A549 (cell line): ENCODE results near the gene FAM13A. TPM values are rescaled to one million over a fixed set of nuclear protein-coding genes. Genes with fewer than 3 reads are reported as not detected.

Experiments
- ATAC-seq, 2 experiments: fragments of 200-7000 bp in 1 of 2; fragments of >200 bp in 1 of 2; cut with Nextera tagmentation in 1 of 2; cut with Tn5 transposase in 1 of 2; 3 replicates each; pipeline versions ENCODE4 v1.8.0 to v1.9.1; 2018 to 2020; ENCODE audit warnings: mild to moderate bottlenecking in 1 of 2, moderate library complexity in 1 of 2
- CTCF ChIA-PET: fragments of 300-600 bp; sonication (Branson Sonifier 250); formaldehyde crosslinking; extraction: SDS; loops from one replicate; lab custom pipeline; 2021; ENCODE audit warnings: antibody characterized with exemption, inconsistent platforms; lab: Yijun Ruan, JAX
- POLR2A ChIA-PET: fragments of 350-600 bp; formaldehyde crosslinking; extraction: SDS; loops from one replicate; lab custom pipeline; 2021; ENCODE audit warnings: antibody characterized with exemption, inconsistent platforms; lab: Yijun Ruan, JAX
- DNase-seq, 2 experiments: peaks; one replicate each; pipeline versions ENCODE4 v3.0.0 to v3.0.0-alpha.2; 2011 to 2016; ENCODE audit warnings: low read depth in 1 of 2, low spot score in 1 of 2
- FAIRE-seq: peaks from 2 replicates; lab custom pipeline; 2011; peaks lifted over from hg19 to GRCh38; lab: Jason Lieb, UNC
- H3K27ac ChIP-seq, 2 experiments: fragments of >200 bp; sonication (Bioruptor Twin); formaldehyde crosslinking; 3 replicates each; pipeline ENCODE4 v1.5.1; 2016 to 2017
- H3K4me1 ChIP-seq: fragments of >200 bp; sonication (Bioruptor Twin); formaldehyde crosslinking; 3 replicates; pipeline ENCODE4 v1.6.1; 2016
- H3K4me2 ChIP-seq: fragments of >200 bp; sonication (Bioruptor Twin); formaldehyde crosslinking; 3 replicates; pipeline ENCODE4 v1.6.1; 2016
- H3K4me3 ChIP-seq: fragments of >200 bp; sonication (Bioruptor Twin); formaldehyde crosslinking; 3 replicates; pipeline ENCODE4 v1.5.1; 2016
- H3K9me3 ChIP-seq: fragments of >200 bp; sonication (Bioruptor Twin); formaldehyde crosslinking; 3 replicates; pipeline ENCODE4 v1.6.1; 2016
- BHLHE40 ChIP-seq: IDR thresholded peaks from 2 replicates; pipeline ENCODE4 v1.6.1; 2012; ENCODE audit warnings: low read depth, low read length, inconsistent platforms
- EP300 ChIP-seq, 2 experiments: fragments of >200 bp; sonication (Bioruptor Twin); formaldehyde crosslinking; IDR thresholded peaks; 2 replicates in 1 of 2; 3 replicates in 1 of 2; pipeline ENCODE4 v1.6.1; 2016 to 2017
- FOXS1 ChIP-seq: fragments of 250-450 bp; sonication (Bioruptor Pico); IDR thresholded peaks from 2 replicates; pipeline ENCODE4 v1.5.0; 2020; ENCODE audit warnings: mild to moderate bottlenecking, moderate library complexity
- HOXA7 ChIP-seq: fragments of 250-450 bp; sonication (Bioruptor Pico); IDR thresholded peaks from 2 replicates; pipeline ENCODE4 v1.5.0; 2020; ENCODE audit warnings: mild to moderate bottlenecking, moderate library complexity
- JUNB ChIP-seq: fragments of >200 bp; sonication (Bioruptor Twin); formaldehyde crosslinking; IDR thresholded peaks from 2 replicates; pipeline ENCODE4 v1.6.1; 2016
- KDM1A ChIP-seq: fragments of 200-600 bp; sonication (generic); IDR thresholded peaks from 2 replicates; pipeline ENCODE4 v1.6.1; 2016; ENCODE audit warnings: low read depth, mild to moderate bottlenecking
- MAFK ChIP-seq: fragments of 450-650 bp; IDR thresholded peaks from 2 replicates; pipeline ENCODE4 v1.6.1; 2014; ENCODE audit not compliant: partially characterized antibody
- MYC ChIP-seq: IDR thresholded peaks from 2 replicates; pipeline ENCODE4 v1.6.1; 2012; ENCODE audit warnings: mild to moderate bottlenecking, inconsistent platforms, low read length, improper control_type of control experiment, borderline replicate concordance
- NPAS2 ChIP-seq: fragments of 250-450 bp; sonication (Bioruptor Pico); IDR thresholded peaks from 2 replicates; pipeline ENCODE4 v1.8.0; 2022; ENCODE audit warnings: mild to moderate bottlenecking, moderate library complexity, borderline replicate concordance
- PHF8 ChIP-seq: fragments of 200-600 bp; sonication (generic); IDR thresholded peaks from 2 replicates; pipeline ENCODE4 v1.6.1; 2016; ENCODE audit warnings: low read depth, mild to moderate bottlenecking, antibody characterized with exemption, moderate library complexity, borderline replicate concordance
- POLR2AphosphoS2 ChIP-seq: conservative IDR thresholded peaks from 2 replicates; pipeline ENCODE4 v1.6.1; 2012; ENCODE audit warnings: low read length, improper control_type of control experiment, inconsistent platforms
- RFX5 ChIP-seq: fragments of 450-650 bp; IDR thresholded peaks from 2 replicates; pipeline ENCODE4 v1.7.1; 2014; ENCODE audit warnings: antibody characterized with exemption, mild to moderate bottlenecking, moderate library complexity
- SMC3 ChIP-seq: fragments of >200 bp; sonication (Bioruptor Twin); formaldehyde crosslinking; IDR thresholded peaks from 3 replicates; pipeline ENCODE4 v1.6.1; 2018; ENCODE audit warnings: inconsistent platforms
- SREBF2 ChIP-seq: fragments of 450-650 bp; IDR thresholded peaks from 2 replicates; pipeline ENCODE4 v1.6.1; 2014; ENCODE audit warnings: mild to moderate bottlenecking, moderate library complexity
- TFCP2L1 ChIP-seq: fragments of 250-450 bp; sonication (Bioruptor Pico); IDR thresholded peaks from 2 replicates; pipeline ENCODE4 v1.5.0; 2021; ENCODE audit warnings: mild to moderate bottlenecking
- WGBS: methylation state at CpG from one replicate; pipeline ENCODE4 v1.1.6; 2017; ENCODE audit errors: missing lambda C conversion rate; 5-methylcytosine and 5-hydroxymethylcytosine counted together
- polyA plus RNA-seq, 4 experiments: library from polyadenylated mRNA; depleted of rRNA in 3 of 4; stranded (reverse); fragments of >200 nt; fragmentation: RNase III in 1 of 4; extraction: RNeasy Plus Mini Kit Qiagen cat#74134 plus additional on column Dnase treatment in 1 of 4; gene quantifications; 2 replicates in 3 of 4; 3 replicates in 1 of 4; pipeline ENCODE4 v1.2.3, GENCODE V29; 2011 to 2017
- TF ChIP-seq, protein P1 (sequence below): fragments of >200 bp; sonication (Bioruptor Twin); formaldehyde crosslinking; IDR thresholded peaks from 2 replicates; pipeline ENCODE4 v1.6.1; 2016
- TF ChIP-seq, protein P2 (sequence below): IDR thresholded peaks from 2 replicates; pipeline ENCODE4 v1.6.1; 2012
- TF ChIP-seq, protein P3 (sequence below): fragments of 200-600 bp; sonication (generic); IDR thresholded peaks from 2 replicates; pipeline ENCODE4 v1.6.1; 2016; ENCODE audit warnings: antibody characterized with exemption, mild to moderate bottlenecking, moderate library complexity
- TF ChIP-seq, protein P4 (sequence below): fragments of 450-650 bp; IDR thresholded peaks from 2 replicates; pipeline ENCODE4 v1.6.1; 2014; ENCODE audit warnings: antibody characterized with exemption
- TF ChIP-seq, protein P5 (sequence below): fragments of 250-450 bp; sonication (Bioruptor Pico); IDR thresholded peaks from 2 replicates; pipeline ENCODE4 v1.5.0; 2020; ENCODE audit warnings: low read depth, mild to moderate bottlenecking, moderate library complexity
- TF ChIP-seq, protein P6 (sequence below): fragments of >200 bp; sonication (Bioruptor Twin); formaldehyde crosslinking; IDR thresholded peaks from 3 replicates; pipeline ENCODE4 v1.6.1; 2016
- TF ChIP-seq, protein P7 (sequence below): fragments of >200 bp; sonication (Bioruptor Twin); formaldehyde crosslinking; IDR thresholded peaks from 3 replicates; pipeline ENCODE4 v1.5.1; 2016

FAM13A gene
- polyA plus RNA-seq, 2 of the 4 experiments (the other 2 are of a cell fraction), result 6.5 to 22.0 TPM

DNA sequence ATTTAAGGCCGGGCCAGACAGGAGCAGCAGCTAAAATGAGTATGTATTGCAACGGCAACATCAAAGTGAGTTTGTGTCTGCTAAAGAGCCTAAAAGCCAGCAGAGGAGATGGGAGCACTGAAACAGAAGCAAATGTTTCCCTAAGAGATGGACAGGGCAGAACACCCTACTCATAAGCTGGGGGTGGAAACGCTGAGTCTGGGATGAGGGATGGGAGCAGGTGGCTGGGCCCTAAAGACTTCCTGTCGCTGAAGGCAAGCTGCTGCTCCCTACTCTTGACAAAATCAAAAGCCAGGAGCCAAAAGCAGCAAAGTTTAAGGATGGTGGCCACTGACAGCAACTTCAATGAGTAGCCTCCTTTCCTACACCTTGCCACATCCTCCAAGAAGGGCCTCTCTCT is 318.8 kb downstream of the FAM13A start:
- WGBS, result 98% methylated on average over 4 of the region's 4 CpGs
- TF ChIP-seq MYC (no peak), MAFK (no peak), POLR2AphosphoS2 (no peak), FOXS1 (CRISPR knock-in tag) (no peak), SMC3 (no peak), BHLHE40 (no peak), NPAS2 (no peak), PHF8 (no peak)
- TF ChIP-seq, protein P1, sequence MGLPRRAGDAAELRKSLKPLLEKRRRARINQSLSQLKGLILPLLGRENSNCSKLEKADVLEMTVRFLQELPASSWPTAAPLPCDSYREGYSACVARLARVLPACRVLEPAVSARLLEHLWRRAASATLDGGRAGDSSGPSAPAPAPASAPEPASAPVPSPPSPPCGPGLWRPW, result no peak
- TF ChIP-seq, protein P2, sequence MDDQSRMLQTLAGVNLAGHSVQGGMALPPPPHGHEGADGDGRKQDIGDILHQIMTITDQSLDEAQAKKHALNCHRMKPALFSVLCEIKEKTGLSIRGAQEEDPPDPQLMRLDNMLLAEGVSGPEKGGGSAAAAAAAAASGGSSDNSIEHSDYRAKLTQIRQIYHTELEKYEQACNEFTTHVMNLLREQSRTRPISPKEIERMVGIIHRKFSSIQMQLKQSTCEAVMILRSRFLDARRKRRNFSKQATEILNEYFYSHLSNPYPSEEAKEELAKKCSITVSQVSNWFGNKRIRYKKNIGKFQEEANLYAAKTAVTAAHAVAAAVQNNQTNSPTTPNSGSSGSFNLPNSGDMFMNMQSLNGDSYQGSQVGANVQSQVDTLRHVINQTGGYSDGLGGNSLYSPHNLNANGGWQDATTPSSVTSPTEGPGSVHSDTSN, result no peak
- TF ChIP-seq, protein P3, sequence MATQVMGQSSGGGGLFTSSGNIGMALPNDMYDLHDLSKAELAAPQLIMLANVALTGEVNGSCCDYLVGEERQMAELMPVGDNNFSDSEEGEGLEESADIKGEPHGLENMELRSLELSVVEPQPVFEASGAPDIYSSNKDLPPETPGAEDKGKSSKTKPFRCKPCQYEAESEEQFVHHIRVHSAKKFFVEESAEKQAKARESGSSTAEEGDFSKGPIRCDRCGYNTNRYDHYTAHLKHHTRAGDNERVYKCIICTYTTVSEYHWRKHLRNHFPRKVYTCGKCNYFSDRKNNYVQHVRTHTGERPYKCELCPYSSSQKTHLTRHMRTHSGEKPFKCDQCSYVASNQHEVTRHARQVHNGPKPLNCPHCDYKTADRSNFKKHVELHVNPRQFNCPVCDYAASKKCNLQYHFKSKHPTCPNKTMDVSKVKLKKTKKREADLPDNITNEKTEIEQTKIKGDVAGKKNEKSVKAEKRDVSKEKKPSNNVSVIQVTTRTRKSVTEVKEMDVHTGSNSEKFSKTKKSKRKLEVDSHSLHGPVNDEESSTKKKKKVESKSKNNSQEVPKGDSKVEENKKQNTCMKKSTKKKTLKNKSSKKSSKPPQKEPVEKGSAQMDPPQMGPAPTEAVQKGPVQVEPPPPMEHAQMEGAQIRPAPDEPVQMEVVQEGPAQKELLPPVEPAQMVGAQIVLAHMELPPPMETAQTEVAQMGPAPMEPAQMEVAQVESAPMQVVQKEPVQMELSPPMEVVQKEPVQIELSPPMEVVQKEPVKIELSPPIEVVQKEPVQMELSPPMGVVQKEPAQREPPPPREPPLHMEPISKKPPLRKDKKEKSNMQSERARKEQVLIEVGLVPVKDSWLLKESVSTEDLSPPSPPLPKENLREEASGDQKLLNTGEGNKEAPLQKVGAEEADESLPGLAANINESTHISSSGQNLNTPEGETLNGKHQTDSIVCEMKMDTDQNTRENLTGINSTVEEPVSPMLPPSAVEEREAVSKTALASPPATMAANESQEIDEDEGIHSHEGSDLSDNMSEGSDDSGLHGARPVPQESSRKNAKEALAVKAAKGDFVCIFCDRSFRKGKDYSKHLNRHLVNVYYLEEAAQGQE, result no peak
- TF ChIP-seq, protein P4, sequence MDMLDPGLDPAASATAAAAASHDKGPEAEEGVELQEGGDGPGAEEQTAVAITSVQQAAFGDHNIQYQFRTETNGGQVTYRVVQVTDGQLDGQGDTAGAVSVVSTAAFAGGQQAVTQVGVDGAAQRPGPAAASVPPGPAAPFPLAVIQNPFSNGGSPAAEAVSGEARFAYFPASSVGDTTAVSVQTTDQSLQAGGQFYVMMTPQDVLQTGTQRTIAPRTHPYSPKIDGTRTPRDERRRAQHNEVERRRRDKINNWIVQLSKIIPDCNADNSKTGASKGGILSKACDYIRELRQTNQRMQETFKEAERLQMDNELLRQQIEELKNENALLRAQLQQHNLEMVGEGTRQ, result no peak
- TF ChIP-seq, protein P5, sequence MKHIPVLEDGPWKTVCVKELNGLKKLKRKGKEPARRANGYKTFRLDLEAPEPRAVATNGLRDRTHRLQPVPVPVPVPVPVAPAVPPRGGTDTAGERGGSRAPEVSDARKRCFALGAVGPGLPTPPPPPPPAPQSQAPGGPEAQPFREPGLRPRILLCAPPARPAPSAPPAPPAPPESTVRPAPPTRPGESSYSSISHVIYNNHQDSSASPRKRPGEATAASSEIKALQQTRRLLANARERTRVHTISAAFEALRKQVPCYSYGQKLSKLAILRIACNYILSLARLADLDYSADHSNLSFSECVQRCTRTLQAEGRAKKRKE, result no peak
- ATAC-seq, result no peak
- no peak overlapping the region for H3K27ac ChIP-seq
- no peaks in the 10 kb centered on the region for H3K4me1 ChIP-seq
- ChIA-PET POLR2A (no interaction called here), CTCF (interaction anchor here (1.3 kb wide), 1 partner anchor 32 kb away, joined by 7 read pairs; no protein-coding TSS in a partner anchor)
- DNase-seq, result no peak
- no peak overlapping the region for H3K4me2 ChIP-seq
- H3K4me3 ChIP-seq, result no peak overlapping the region
- no peak for FAIRE-seq
- no peaks in the 10 kb centered on the region for H3K9me3 ChIP-seq

DNA sequence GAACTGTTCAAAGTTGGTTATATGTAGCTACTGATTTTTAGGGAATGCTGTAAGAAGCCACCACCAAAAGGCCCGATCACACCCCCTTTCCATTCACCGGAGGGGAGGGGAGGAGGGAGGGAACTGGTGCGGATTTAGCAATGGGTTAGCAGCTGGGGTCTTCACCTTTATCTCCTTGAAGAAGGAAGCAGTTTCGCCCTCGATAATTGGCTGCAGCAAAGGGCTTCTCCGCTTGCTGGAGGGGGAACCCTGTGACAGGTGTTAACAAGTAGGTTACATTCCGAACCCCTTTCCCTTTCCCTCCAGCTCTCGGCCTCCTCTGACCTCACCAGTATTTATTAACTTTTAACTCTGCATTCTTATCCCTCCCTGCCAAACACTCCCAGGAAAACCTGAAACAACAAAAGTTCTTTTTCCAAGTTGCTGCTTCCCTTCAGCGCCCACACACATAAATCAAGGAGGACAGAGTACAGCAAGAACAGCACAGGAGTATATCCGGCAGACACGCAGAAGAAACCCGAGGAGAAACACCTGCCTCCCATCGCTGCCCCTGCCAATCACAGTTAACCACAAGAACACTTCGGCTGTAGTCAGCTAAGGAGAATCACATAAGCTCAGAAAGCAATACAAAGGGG is 319.6 kb downstream of the FAM13A start:
- H3K4me3 ChIP-seq, result no peak overlapping the region
- ChIA-PET CTCF (no interaction called here), POLR2A (no interaction called here)
- H3K4me2 ChIP-seq, result no peak overlapping the region
- H3K27ac ChIP-seq, result no peak overlapping the region
- DNase-seq (no peak), FAIRE-seq (no peak), ATAC-seq (no peak)
- 93% methylated on average over 14 of the region's 14 CpGs for WGBS
- H3K9me3 ChIP-seq, result no peaks in the 10 kb centered on the region
- no peaks in the 10 kb centered on the region for H3K4me1 ChIP-seq
- TF ChIP-seq SREBF2 (no peak), JUNB (no peak), MYC (no peak), SMC3 (no peak), RFX5 (no peak), BHLHE40 (no peak), TFCP2L1 (CRISPR knock-in tag) (no peak), HOXA7 (CRISPR knock-in tag) (no peak), EP300 (IDR thresholded peaks at IDR 0.05) (no peak), KDM1A (no peak)
- TF ChIP-seq, protein P4, result no peak
- TF ChIP-seq, protein P6, sequence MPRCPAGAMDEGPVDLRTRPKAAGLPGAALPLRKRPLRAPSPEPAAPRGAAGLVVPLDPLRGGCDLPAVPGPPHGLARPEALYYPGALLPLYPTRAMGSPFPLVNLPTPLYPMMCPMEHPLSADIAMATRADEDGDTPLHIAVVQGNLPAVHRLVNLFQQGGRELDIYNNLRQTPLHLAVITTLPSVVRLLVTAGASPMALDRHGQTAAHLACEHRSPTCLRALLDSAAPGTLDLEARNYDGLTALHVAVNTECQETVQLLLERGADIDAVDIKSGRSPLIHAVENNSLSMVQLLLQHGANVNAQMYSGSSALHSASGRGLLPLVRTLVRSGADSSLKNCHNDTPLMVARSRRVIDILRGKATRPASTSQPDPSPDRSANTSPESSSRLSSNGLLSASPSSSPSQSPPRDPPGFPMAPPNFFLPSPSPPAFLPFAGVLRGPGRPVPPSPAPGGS, result no peak
- TF ChIP-seq, protein P7, sequence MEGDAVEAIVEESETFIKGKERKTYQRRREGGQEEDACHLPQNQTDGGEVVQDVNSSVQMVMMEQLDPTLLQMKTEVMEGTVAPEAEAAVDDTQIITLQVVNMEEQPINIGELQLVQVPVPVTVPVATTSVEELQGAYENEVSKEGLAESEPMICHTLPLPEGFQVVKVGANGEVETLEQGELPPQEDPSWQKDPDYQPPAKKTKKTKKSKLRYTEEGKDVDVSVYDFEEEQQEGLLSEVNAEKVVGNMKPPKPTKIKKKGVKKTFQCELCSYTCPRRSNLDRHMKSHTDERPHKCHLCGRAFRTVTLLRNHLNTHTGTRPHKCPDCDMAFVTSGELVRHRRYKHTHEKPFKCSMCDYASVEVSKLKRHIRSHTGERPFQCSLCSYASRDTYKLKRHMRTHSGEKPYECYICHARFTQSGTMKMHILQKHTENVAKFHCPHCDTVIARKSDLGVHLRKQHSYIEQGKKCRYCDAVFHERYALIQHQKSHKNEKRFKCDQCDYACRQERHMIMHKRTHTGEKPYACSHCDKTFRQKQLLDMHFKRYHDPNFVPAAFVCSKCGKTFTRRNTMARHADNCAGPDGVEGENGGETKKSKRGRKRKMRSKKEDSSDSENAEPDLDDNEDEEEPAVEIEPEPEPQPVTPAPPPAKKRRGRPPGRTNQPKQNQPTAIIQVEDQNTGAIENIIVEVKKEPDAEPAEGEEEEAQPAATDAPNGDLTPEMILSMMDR, result no peak
- TF ChIP-seq, protein P5, result no peak
- TF ChIP-seq, protein P2, result no peak
